ENCODE measurements around the gene TMEM256. TPM values are rescaled to one million over a fixed set of nuclear protein-coding genes. Genes with fewer than 3 reads are reported as not detected.

Gene TMEM256
- 41.1 and 116 TPM in 2 replicates for total RNA-seq

DNA sequence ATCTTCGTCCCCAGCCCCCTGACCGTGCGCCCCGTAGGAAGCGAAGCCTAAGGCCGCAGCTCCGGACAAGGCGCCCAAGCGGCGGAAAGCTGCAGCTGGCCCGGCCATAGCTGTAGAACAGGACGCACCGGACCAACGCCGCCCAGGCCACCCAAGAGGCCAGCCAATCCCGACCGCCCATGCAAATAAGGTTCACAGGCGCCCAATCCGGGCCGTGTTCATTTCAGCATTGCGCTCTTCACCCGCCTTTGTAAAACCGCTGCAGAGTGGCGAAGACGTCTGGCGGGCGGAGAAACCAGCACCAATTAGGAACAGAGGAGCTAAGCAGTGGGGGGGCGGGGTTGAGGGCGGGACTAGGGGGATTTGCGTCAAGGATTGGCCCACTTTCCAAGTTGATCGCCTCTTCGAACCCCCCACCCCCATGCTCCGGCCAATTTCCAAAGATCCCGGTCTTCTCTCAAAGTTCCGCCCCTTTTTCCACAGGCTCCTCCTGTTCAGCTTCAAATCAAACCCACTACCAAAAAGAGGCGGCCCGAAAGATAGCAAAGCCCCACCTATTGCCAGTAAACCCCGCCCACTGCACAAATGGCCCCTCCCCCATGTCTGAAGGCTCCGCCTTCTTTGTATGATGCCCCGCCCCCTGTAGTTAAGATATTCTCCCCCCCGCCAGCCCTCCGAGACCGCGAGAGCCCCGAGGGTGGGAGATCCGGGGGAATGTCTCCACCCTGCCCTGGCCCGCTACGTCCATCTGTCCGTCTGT lies at the start of gene TMEM256:
Gene TMEM256 (minus strand): TSS at position 121 of the 760 bp plus-strand sequence. CDS start 13 bp downstream, at position 108.

DNA sequence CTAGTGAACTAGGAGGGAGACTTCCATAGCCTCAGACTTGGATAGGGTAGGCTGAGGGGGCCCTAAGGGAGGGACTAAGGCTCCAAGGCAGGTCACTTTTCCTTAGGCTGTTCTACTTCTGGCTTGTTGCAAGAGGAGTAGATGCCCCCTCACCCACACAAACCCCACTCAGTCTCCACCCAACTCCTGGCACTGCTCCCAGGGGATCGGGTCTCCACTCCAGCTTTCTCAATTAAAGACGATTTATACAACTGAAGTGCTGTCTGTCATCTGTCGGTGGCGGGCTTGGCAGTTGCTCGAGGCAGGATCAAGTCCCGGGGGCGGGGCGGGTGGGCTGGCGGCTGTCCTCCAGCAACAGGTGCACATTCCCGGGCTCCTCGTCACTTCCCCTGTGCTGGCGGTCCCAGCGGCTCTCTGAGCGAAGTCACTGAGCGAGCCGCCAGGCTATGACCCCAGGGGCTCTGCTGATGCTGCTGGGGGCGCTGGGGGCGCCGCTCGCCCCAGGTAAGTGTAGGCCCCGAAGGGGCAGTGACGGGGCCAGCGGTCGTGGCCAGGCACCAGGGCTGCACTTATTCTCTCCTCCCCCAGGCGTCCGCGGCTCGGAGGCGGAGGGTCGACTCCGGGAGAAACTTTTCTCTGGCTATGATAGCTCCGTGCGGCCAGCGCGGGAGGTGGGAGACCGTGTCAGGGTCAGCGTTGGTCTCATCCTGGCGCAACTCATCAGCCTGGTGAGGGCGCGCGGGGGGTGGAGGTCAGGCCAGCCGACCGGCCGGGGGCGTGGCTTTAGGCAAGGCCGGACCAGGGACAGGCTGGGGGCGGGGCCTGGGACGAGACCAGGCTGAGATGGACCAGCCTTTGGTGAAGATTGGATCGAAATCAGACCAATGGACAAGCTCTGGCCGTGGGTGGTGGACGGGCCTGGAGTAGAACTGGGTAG lies 41.1 kb upstream of the TMEM256 start, which contains the start of gene CHRNB1:
Gene CHRNB1 (plus strand): TSS at position 380 of the 937 bp plus-strand sequence. CDS start 67 bp downstream, at position 447.

DNA sequence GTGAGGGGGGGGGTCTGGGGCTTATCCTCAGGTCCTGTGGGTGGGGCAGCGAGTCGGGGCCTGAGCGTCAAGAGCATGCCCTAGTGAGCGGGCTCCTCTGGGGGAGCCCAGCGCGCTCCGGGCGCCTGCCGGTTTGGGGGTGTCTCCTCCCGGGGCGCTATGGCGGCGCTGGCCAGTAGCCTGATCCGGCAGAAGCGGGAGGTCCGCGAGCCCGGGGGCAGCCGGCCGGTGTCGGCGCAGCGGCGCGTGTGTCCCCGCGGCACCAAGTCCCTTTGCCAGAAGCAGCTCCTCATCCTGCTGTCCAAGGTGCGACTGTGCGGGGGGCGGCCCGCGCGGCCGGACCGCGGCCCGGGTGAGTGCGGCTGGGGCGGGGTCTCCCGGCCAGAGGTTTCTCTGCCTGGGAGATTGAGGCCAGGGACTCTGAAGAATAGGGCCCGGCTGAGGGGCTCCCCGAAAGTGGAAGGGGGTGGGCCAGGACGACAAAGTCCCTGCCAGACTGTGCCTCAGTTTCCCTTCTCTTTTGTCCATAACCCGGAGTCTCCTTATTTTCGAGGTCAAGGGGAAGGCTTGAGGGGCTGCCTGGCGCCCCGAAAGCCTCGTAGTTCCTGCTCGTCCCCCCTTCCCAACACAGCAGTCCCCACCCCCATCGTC lies 35.7 kb upstream of the TMEM256 start, which contains the start of gene FGF11:
Gene FGF11 (plus strand): TSS at position 51 of the 651 bp plus-strand sequence. CDS start 109 bp downstream, at position 160.

DNA sequence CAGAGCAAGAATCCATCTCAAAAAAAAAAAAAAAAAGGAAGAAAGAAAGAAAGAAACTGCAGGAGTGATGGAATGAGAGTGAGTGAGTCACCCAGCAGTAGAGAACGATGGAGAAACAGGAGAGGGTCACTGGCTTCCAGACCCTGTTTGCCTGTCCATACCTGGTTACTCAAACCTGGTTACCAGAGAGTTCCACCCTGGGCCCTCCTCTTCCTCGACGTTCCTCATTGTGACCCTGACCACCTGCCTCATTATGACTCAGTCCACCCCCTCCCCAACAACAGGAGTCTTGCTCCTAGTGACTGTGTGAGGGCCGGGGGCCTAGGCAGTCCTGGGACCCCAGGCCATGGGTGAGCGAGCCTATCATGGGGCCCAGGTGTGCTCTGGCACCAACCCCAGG lies 24.7 kb upstream of the TMEM256 start, which contains the start of gene SPEM3:
Gene SPEM3 (plus strand): TSS at position 301 of the 400 bp plus-strand sequence. CDS start 46 bp downstream, at position 347.

DNA sequence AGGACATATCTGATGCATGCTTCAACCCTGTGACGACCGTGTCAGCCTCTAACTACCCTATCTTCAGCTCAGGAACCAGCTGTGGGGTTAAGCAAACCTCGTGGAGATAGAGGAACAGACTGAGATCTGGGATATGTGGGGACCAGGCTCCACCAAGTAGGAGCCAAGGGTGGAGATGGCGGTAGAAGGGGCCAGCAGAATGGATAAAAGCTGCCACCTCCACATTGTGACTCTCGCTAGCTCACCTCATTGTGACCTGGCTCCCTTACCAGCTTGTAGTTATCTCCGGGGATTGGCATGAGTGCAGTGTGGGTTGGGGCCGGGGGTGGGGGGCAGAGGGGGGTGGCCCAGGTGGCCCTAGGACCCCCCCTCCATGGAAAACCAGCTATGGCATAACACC lies 21.4 kb upstream of the TMEM256 start, which contains the start of gene SPEM2:
Gene SPEM2 (plus strand): TSS at position 301 of the 400 bp plus-strand sequence. CDS start 73 bp downstream, at position 374.

DNA sequence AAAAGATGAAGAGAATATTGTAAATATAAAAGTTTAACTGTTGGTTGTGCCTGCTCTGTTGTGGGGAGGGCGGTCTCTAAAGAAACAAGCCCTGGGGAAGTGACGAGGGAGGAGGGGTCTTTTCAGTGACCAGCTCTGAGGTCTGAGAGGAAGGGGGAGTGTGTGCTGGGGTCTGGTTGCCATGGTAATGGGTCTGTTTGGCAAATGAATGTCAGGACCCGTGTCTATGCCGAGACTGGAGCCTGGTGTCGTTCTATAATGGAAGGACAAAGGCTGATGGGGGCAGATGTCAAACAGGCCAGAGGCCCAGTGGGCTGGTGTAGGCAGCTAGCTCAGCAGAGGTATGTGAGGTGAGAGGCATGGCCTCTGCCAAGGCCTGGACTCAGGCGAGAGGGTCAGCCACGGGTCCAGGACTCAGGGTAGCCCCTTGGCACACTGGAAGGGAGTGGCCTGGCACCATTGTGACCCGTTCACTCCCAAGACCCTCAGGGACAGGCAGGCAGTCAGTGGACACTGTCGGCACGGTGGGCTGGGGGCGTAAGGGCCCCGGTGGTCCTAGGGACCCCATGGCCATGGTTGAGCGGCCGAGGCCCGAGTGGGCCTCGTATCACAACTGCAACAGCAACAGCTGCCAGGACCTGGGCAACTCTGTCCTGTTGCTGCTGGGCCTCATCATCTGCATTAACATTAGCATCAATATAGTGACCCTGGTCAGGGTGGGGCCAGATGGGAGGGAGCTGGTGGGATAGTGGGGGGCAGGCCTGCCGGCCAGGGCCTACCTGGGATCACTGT lies 16.1 kb upstream of the TMEM256 start, which contains the start of gene SPEM1:
Gene SPEM1 (plus strand): TSS at position 506 of the 792 bp plus-strand sequence. CDS start 61 bp downstream, at position 567.

DNA sequence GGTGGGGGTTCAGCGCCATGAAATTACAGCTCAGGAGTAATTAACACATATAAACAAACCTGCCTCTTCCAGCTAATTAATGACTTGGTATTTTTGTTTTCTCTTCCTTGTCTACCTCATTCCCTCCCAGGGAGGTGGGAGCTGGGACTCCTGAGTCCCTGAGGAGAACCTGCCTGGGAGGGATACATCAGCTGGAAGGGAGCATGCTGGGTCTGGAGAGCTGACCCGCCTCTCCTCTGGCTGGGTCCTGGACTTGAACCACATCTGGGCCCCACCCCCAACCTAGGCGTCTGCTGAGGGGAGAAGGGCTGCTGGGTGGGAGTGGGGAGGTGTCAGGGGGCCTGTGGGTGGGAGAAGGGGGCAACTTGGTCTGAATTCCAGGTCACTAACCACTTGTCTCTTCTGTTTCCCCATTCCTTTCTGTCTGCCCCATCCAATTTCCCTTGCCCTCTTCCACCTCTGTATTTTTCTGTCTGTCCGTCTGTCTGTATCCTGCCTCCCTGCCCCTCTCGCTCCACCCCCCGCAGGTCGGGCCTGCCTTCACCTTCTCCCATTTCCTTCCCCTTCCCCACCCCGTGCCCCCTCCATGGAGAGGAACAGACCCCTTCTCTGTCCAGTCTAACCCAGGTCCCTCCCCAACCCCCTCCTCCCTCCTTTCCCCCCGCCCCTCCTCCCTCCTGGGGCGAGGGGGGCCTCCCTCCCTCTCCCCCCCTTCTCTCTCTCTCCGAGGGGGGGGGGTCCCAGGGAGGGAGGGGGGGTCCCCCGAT lies 3.8 kb upstream of the TMEM256 start, which contains the start of gene NLGN2:
Gene NLGN2 (plus strand): TSS at position 361 of the 767 bp plus-strand sequence. CDS start 411 bp downstream, outside the sequence.

DNA sequence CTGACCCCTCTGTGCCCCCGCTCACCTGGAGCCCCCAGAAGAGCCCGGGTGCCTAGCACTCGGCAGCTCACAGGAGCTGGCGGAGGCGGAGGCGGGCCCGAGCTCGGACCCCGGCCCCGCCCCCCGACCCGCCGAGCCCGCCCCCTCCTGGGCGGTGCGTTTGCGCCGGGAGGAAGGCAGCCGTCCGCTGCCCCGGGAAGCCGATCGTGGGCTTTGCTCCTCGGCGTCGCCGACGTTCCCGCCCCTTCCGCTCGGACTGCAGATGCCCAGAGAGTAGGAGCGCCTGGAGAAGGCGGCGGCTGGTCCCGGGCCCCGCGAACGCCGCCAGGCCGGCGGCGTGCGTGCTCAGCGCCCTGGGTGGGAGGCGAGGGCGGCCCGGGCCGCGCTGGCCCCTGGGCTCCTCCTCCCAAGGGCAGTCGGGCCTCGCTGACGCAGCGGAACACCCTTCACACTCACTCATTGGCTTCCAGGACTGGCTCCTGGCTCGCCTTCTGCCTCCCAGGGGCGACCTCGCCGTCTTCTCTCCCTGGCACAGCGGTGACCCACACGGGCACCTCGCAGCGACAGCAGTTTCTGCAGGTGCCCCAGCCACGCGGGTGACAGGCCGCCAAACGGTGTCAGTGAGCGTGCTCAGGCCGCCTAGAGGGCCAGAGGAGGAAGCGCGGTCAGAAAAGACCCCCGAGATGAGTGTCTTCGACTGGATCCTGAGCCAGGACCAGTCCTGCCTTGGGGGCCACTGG lies 9.3 kb downstream of the TMEM256 start, which contains the start of gene PLSCR3:
Gene PLSCR3 (minus strand): TSS at position 74 of the 740 bp plus-strand sequence. CDS start 415 bp downstream, outside the sequence.

DNA sequence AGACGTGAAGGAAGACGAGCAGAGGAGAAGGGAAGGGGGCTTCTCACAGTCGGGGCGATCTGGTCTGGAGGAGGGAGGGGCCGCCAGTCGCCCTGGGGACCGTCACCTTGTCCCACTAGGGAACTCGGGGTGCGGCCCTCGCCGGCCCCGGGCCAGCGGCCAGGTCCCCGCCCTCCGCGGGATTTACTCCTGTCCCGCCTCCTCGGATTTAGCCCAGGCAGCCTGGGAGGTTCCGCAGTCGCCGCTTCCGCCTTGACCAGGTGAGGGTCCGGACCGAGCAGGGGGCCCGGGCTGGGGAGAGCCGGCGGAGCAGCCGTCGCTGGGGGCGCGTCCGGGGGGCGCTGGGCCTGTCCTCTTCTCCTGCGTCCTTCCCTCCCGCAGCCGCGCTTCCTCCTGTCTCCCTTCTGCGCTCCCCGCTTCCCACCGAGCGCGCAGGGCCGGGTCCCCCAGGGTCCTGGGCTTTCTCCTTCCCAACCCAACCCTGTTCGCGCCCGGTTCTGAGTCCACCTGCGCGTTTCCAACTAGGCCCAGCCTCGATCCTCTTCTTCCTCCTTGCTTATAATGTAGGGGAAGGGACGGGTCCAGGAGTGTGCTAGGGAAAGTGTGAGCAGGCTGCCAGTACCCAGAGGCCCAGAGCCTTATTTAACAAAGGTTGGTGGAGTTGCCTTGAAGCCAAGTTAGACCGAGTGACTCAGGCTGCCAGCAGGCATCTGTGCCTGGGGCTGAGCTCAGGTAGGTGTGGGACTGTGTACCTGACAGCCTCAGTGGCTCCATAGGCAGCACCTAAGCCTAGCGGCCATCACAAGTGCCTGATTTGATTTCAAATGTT lies 22.8 kb downstream of the TMEM256 start, which contains the start of gene TNK1:
Gene TNK1 (plus strand): TSS at position 235 of the 829 bp plus-strand sequence. CDS start 1,838 bp downstream, outside the sequence.

DNA sequence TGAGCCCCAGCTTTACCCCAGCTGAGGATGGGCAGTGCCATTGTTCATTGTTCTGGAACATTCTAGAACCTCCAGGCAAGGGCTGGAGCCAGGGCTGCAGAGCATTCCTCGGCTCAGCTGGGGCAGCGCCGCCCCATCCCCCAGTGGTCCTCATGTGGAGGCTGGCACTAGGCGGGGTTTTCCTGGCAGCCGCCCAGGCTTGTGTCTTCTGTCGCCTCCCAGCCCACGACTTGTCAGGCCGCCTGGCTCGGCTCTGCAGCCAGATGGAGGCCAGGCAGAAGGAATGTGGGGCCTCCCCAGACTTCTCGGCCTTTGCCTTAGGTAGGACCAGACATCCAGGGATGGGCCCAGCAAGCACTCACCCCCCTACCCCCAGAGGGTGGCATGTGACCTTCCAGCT lies 48.8 kb downstream of the TMEM256 start, which contains the start of gene TMEM95:
Gene TMEM95 (plus strand): TSS at position 104 of the 400 bp plus-strand sequence. CDS start 49 bp downstream, at position 153.

Other genes with a start within 250 kb of the TMEM256 start
- 2.8 and 4.1 TPM in 2 replicates for gene ASGR1, start 224.7 kb downstream of the TMEM256 start, total RNA-seq
- gene DLG4, start 184.3 kb downstream of the TMEM256 start, total RNA-seq = 4.7 and 8.4 TPM in 2 replicates
- gene ACADVL, start 184.2 kb downstream of the TMEM256 start, total RNA-seq = 187 and 204 TPM in 2 replicates
- gene DVL2, start 169.6 kb downstream of the TMEM256 start, total RNA-seq = 36.6 and 41.9 TPM in 2 replicates
- gene PHF23, start 164.6 kb downstream of the TMEM256 start, total RNA-seq = 26.9 and 41.7 TPM in 2 replicates
- gene GABARAP, start 161.6 kb downstream of the TMEM256 start, total RNA-seq = 280 and 300 TPM in 2 replicates
- gene CTDNEP1, start 152.4 kb downstream of the TMEM256 start, total RNA-seq = 49.4 and 51.8 TPM in 2 replicates
- 32.8 and 37.0 TPM in 2 replicates for gene ELP5, start 151.9 kb downstream of the TMEM256 start, total RNA-seq
- 8.7 and 12.3 TPM in 2 replicates for gene CLDN7, start 141.6 kb downstream of the TMEM256 start, total RNA-seq
- 0.10 and 0.13 TPM in 2 replicates for gene SLC2A4, start 122.4 kb downstream of the TMEM256 start, total RNA-seq
- not detected in 2 replicates for gene YBX2, start 109.5 kb downstream of the TMEM256 start, total RNA-seq
- 572 and 718 TPM in 2 replicates for gene EIF5A, start 96.5 kb downstream of the TMEM256 start, total RNA-seq
- gene GPS2, start 88.7 kb downstream of the TMEM256 start, total RNA-seq = 63.7 and 93.7 TPM in 2 replicates
- 9.8 and 11.4 TPM in 2 replicates for gene NEURL4, start 74.8 kb downstream of the TMEM256 start, total RNA-seq
- 0.07 TPM in 1 of 2 replicates, not detected in the other for gene ACAP1, start 67.6 kb downstream of the TMEM256 start, total RNA-seq
- 4.2 and 5.5 TPM in 2 replicates for gene KCTD11, start 51.9 kb downstream of the TMEM256 start, total RNA-seq
- gene TMEM95, start 48.9 kb downstream of the TMEM256 start, total RNA-seq = not detected in 2 replicates
- gene TNK1, start 23.0 kb downstream of the TMEM256 start, total RNA-seq = 0.15 and 2.5 TPM in 2 replicates
- gene PLSCR3, start 9.6 kb downstream of the TMEM256 start, total RNA-seq = 66.6 and 72.2 TPM in 2 replicates
- 2.9 and 3.1 TPM in 2 replicates for gene NLGN2, start 3.7 kb upstream of the TMEM256 start, total RNA-seq
- not detected in 2 replicates for gene SPEM1, start 16.2 kb upstream of the TMEM256 start, total RNA-seq
- not detected in 2 replicates for gene SPEM2, start 21.5 kb upstream of the TMEM256 start, total RNA-seq
- gene SPEM3, start 24.8 kb upstream of the TMEM256 start, total RNA-seq = not detected in 2 replicates
- 8.0 and 9.7 TPM in 2 replicates for gene TMEM102, start 31.3 kb upstream of the TMEM256 start, total RNA-seq
- 0.20 TPM in 1 of 2 replicates, not detected in the other for gene FGF11, start 35.4 kb upstream of the TMEM256 start, total RNA-seq
- gene CHRNB1, start 41.0 kb upstream of the TMEM256 start, total RNA-seq = 3.5 and 10.1 TPM in 2 replicates
- 18.9 and 20.9 TPM in 2 replicates for gene ZBTB4, start 75.5 kb upstream of the TMEM256 start, total RNA-seq
- gene SLC35G6, start 77.3 kb upstream of the TMEM256 start, total RNA-seq = not detected in 2 replicates
- 45.0 and 63.4 TPM in 2 replicates for gene POLR2A, start 80.3 kb upstream of the TMEM256 start, total RNA-seq
- gene TNFSF12, start 145.0 kb upstream of the TMEM256 start, total RNA-seq = 15.9 and 16.8 TPM in 2 replicates
- 2.8 and 5.5 TPM in 2 replicates for gene TNFSF13, start 154.7 kb upstream of the TMEM256 start, total RNA-seq
- 88.5 and 94.1 TPM in 2 replicates for gene SENP3, start 157.8 kb upstream of the TMEM256 start, total RNA-seq
- 28.8 TPM in 2 replicates for gene CD68, start 175.5 kb upstream of the TMEM256 start, total RNA-seq
- gene MPDU1, start 179.8 kb upstream of the TMEM256 start, total RNA-seq = 308 and 329 TPM in 2 replicates
- gene SOX15, start 186.0 kb upstream of the TMEM256 start, total RNA-seq = not detected in 2 replicates
- 29.8 and 33.8 TPM in 2 replicates for gene FXR2, start 210.8 kb upstream of the TMEM256 start, total RNA-seq
- gene SAT2, start 223.7 kb upstream of the TMEM256 start, total RNA-seq = 18.9 and 24.8 TPM in 2 replicates
- gene SHBG, start 226.0 kb upstream of the TMEM256 start, total RNA-seq = 0.13 TPM in 1 of 2 replicates, not detected in the other
- gene ATP1B2, start 246.8 kb upstream of the TMEM256 start, total RNA-seq = not detected in 2 replicates

Data from mammary microvascular endothelial cell (primary cell).